Measurements from ENCODE around the gene SDK2. TPM values are rescaled to one million over a fixed set of nuclear protein-coding genes. Genes with fewer than 3 reads are reported as not detected.
"Not testable (repeated sequence)": the region's sequence is repeated elsewhere in the genome, so short reads cannot be mapped to it uniquely, and the experiment has no call there.

Gene SDK2
- total RNA-seq, 1 donor from 2014 or later = 31.8 TPM

DNA sequence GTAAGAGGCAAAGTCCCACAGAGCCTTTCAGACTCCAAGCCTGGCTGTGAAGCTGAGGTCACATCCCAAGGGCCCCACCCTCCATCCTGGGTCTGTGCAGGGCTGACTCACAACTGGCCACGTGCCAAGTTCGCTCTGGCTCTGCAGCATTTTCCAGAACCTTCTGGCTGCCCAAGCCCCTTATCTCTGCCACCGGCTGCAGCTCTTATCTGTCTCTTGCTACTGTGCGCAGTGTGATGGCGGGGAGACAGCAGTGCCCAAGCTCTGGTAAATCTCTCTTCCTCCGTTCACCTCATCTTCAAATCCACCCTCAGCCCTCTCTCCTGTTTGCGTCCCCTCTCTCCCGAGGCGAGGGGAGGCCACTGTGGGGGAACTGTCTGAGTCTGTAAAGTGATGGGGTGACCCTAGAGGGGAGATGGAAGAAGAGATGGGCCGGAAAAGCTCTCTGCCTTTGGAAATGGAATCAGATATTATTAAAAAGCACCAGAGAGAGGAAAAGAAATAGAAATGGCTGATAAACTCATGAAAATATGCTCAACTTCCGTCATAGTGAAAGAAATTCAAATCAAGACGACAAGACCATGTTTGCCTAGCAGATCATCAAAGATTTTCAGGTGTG is 169.8 kb downstream of the SDK2 start:
- H3K27me3 Mint-ChIP-seq (ENCODE audit: low read depth) = peaks cover 2% of the 10 kb centered on the region

DNA sequence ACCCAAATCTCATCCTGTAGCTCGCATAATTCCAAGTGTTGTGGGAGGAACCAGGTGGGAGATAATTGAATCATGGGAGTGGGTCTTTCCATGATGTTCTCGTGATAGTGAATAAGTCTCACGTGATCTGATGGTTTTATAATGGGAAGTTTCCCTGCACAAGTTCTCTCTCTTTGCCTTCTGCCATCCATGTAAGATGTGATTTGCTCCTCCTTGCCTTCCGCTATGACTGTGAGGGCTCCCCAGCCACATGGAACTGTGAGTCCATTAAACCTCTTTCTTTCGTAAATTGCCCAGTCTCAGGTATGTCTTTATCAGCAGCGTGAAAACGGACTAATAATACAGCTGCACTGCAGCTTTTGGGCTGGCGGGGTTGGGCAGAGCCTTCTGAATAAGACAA is 171.5 kb downstream of the SDK2 start:
- DNase-seq (ENCODE audit: low spot score in 2 of 2, unreplicated experiment in 2 of 2); H3K4me3 Mint-ChIP-seq; H3K9me3 Mint-ChIP-seq; H3K27me3 Mint-ChIP-seq (ENCODE audit: low read depth); H3K36me3 Mint-ChIP-seq; H3K27ac Mint-ChIP-seq: not testable (repeated sequence)
- peaks cover 27% of the 10 kb centered on the region for H3K4me1 Mint-ChIP-seq

More for the DNA sequence above, 169.8 kb downstream of the SDK2 start:
- Mint-ChIP-seq H3K9me3 (peaks cover 4% of the 10 kb centered on the region), H3K36me3 (peaks cover 6% of the 10 kb centered on the region), H3K4me3 (no peak overlapping the region), H3K27ac (peak overlapping the region; percentile 85), H3K4me1 (peaks cover 29% of the 10 kb centered on the region)
- TF ChIP-seq, protein P1, sequence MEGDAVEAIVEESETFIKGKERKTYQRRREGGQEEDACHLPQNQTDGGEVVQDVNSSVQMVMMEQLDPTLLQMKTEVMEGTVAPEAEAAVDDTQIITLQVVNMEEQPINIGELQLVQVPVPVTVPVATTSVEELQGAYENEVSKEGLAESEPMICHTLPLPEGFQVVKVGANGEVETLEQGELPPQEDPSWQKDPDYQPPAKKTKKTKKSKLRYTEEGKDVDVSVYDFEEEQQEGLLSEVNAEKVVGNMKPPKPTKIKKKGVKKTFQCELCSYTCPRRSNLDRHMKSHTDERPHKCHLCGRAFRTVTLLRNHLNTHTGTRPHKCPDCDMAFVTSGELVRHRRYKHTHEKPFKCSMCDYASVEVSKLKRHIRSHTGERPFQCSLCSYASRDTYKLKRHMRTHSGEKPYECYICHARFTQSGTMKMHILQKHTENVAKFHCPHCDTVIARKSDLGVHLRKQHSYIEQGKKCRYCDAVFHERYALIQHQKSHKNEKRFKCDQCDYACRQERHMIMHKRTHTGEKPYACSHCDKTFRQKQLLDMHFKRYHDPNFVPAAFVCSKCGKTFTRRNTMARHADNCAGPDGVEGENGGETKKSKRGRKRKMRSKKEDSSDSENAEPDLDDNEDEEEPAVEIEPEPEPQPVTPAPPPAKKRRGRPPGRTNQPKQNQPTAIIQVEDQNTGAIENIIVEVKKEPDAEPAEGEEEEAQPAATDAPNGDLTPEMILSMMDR (IDR thresholded peaks at IDR 0.05; ENCODE audit: unreplicated experiment) = no peak
- DNase-seq (ENCODE audit: low spot score in 2 of 2, unreplicated experiment in 2 of 2) = peak; percentile 57 to 79

DNA sequence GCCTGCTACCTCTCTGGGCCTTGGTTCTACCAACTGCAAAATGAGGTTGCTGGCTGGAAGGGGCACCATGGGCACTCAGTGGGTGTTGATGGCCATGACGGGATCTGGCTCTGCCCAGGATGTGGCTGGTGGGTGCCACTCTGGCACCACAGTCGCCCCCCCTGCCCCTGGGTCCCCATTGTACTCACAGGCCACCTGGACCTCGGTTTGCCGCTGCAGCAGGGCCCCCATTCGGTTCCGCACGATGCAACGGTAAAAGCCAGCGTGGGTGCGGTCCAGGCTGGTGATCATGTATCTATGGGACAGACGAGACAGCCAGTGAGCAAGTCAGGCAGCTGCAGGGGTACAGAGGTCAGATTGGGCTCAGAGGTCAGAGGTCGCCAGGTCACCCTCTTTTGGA is 172.3 kb downstream of the SDK2 start:
- H3K27ac Mint-ChIP-seq = no peak overlapping the region
- H3K36me3 Mint-ChIP-seq = peaks cover 6% of the 10 kb centered on the region
- TF ChIP-seq, protein P1 (IDR thresholded peaks at IDR 0.05; ENCODE audit: unreplicated experiment) = no peak

DNA sequence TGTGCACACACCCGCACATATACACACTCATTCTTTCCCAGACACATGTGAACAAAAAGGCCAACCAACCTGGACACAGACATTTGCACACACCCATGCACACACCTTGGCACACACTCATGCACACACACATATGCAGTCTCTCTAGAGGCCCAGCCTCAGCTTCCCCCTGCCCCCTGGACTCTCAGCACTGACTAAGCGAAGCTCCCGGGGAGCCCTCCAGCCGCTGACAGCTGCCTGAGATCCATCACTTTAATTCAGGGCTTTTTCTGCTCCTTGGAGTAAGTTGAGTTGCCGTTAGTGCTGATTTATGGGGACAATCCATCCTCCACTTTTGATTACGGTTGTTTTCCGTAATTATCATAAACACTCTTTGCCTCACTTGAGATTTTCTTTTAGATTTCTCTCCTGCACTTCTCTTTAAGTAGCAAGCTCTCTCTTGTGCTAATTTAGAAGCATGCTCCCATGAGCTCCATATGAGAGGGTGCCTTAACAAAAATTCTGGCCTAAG is 173.9 kb downstream of the SDK2 start:
- Mint-ChIP-seq H3K4me1 (peaks cover 24% of the 10 kb centered on the region), H3K27ac (no peak overlapping the region), H3K4me3 (no peak overlapping the region), H3K9me3 (peaks cover 4% of the 10 kb centered on the region), H3K27me3 (ENCODE audit: low read depth) (no peaks in the 10 kb centered on the region), H3K36me3 (peaks cover 6% of the 10 kb centered on the region)
- TF ChIP-seq, protein P1 (IDR thresholded peaks at IDR 0.05; ENCODE audit: unreplicated experiment) = no peak
- no peak for DNase-seq (ENCODE audit: low spot score in 2 of 2, unreplicated experiment in 2 of 2)

More for the DNA sequence above, 172.3 kb downstream of the SDK2 start:
- Mint-ChIP-seq H3K27me3 (ENCODE audit: low read depth) (no peaks in the 10 kb centered on the region), H3K4me3 (no peak overlapping the region), H3K9me3 (peaks cover 4% of the 10 kb centered on the region), H3K4me1 (peaks cover 26% of the 10 kb centered on the region)
- DNase-seq (ENCODE audit: low spot score in 2 of 2, unreplicated experiment in 2 of 2) = no peak

DNA sequence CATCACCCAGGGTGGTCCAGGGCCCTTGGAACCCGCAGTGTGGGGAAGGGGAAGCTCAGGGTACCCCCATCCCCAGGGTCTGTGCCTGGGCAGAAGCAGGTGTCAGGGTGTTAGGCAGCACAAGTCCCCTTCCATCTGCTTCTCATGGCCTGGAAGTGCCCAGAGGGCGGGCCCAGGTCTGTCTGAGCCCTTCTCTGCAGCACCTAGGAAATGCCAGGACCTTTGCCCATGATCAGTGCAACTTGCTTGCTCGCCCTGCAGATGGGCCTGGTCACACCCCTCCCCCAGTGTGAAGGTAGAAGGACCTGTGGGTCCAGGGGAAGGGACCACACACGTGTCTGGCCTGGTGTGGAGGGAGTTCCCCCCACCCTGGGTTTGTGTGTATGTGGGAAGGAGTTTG is 174.9 kb downstream of the SDK2 start:
- H3K4me1 Mint-ChIP-seq = peaks cover 18% of the 10 kb centered on the region
- H3K36me3 Mint-ChIP-seq = peaks cover 6% of the 10 kb centered on the region
- peaks cover 4% of the 10 kb centered on the region for H3K9me3 Mint-ChIP-seq
- H3K27me3 Mint-ChIP-seq (ENCODE audit: low read depth) = no peaks in the 10 kb centered on the region
- no peak overlapping the region for H3K4me3 Mint-ChIP-seq
- no peak for DNase-seq (ENCODE audit: low spot score in 2 of 2, unreplicated experiment in 2 of 2)
- TF ChIP-seq, protein P1 (IDR thresholded peaks at IDR 0.05; ENCODE audit: unreplicated experiment) = no peak
- no peak overlapping the region for H3K27ac Mint-ChIP-seq

DNA sequence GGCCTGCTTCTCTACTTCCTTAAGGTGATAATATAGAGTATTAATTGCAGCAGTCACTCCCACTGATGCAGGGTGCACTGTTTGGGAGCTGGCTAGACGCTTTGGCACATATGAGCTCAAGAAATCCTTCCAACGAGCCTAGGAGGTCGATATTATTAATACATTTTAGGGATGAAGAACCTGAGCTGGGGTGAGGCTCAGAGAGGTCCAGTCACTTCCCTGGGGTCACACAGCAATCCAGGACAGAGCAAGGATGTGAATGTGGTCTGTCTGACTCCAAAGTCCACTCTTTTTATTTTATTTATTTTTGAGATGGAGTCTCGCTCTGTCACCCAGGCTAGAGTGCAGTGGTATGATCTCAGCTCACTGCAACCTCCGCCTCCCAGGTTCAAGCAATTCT is 176.0 kb downstream of the SDK2 start:
- H3K4me3 Mint-ChIP-seq = no peak overlapping the region
- TF ChIP-seq, protein P1 (IDR thresholded peaks at IDR 0.05; ENCODE audit: unreplicated experiment) = no peak
- no peak overlapping the region for H3K27ac Mint-ChIP-seq
- H3K27me3 Mint-ChIP-seq (ENCODE audit: low read depth) = no peaks in the 10 kb centered on the region
- H3K9me3 Mint-ChIP-seq = peaks cover 4% of the 10 kb centered on the region
- no peak for DNase-seq (ENCODE audit: low spot score in 2 of 2, unreplicated experiment in 2 of 2)
- H3K36me3 Mint-ChIP-seq = peaks cover 6% of the 10 kb centered on the region
- peaks cover 13% of the 10 kb centered on the region for H3K4me1 Mint-ChIP-seq

Measured in mesothelial cell of epicardium (in vitro differentiated cells).